HG03060 (cell line): ENCODE measurements around the gene CLIP3.

Source experiments
- ATAC-seq: cut with Tn5 transposase; IDR thresholded peaks from one replicate; pipeline ENCODE4 v1.9.1; 2021; ENCODE audit warnings: low read depth, moderate number of reproducible peaks; ENCODE audit not compliant: unreplicated experiment

CLIP3 gene

GRCh38 chr19:36009633-36010379 is 22.9 kb downstream of the CLIP3 start:
- no peak for ATAC-seq

GRCh38 chr19:36009220-36009619 is 23.5 kb downstream of the CLIP3 start:
- no peak for ATAC-seq

- no peak for ATAC-seq
Observed at GRCh38 chr19:36008336-36008978, 24.2 kb downstream of the CLIP3 start, which contains the start of gene SYNE4. SYNE4 (minus strand) TSS chr19:36008813; CDS start chr19:36008681, 132 bp downstream.

GRCh38 chr19:36006955-36007354 is 25.7 kb downstream of the CLIP3 start:
- no peak for ATAC-seq

GRCh38 chr19:36003284-36003683 is 29.4 kb downstream of the CLIP3 start:
- no peak for ATAC-seq

GRCh38 chr19:36001605-36002004 is 31.1 kb downstream of the CLIP3 start:
- ATAC-seq, result no peak

GRCh38 chr19:35996777-35997176 is 35.9 kb downstream of the CLIP3 start:
- ATAC-seq, result no peak

- ATAC-seq, result peak; percentile 72
Observed at GRCh38 chr19:35995048-35995993, 37.4 kb downstream of the CLIP3 start, which contains the start of gene SDHAF1. SDHAF1 (plus strand) TSS chr19:35995188; CDS start chr19:35995275, 87 bp downstream.

GRCh38 chr19:35993923-35994598 is 38.6 kb downstream of the CLIP3 start:
- ATAC-seq, result no peak

- ATAC-seq, result no peak
Observed at GRCh38 chr19:35992907-35993765, 39.5 kb downstream of the CLIP3 start.

- ATAC-seq, result no peak
Observed at GRCh38 chr19:35991731-35992450, 40.8 kb downstream of the CLIP3 start.

- ATAC-seq, result no peak
Observed at GRCh38 chr19:35990771-35991730, 41.6 kb downstream of the CLIP3 start.

GRCh38 chr19:35990156-35990555 is 42.5 kb downstream of the CLIP3 start:
- no peak for ATAC-seq

- ATAC-seq, result no peak
Observed at GRCh38 chr19:35988824-35989223, 43.8 kb downstream of the CLIP3 start.

GRCh38 chr19:35987571-35987896 is 45.1 kb downstream of the CLIP3 start:
- no peak for ATAC-seq

GRCh38 chr19:35986664-35987570 is 45.8 kb downstream of the CLIP3 start:
- no peak for ATAC-seq

- no peak for ATAC-seq
Observed at GRCh38 chr19:35986111-35986510, 46.6 kb downstream of the CLIP3 start.
